Measurements from ENCODE around the gene TPCN2. TPM values are rescaled to one million over a fixed set of nuclear protein-coding genes. Genes with fewer than 3 reads are reported as not detected.

TPCN2 gene
- total RNA-seq, 4 donors from 2014 or later, result 1.4 to 4.1 (median 3.3) TPM

DNA sequence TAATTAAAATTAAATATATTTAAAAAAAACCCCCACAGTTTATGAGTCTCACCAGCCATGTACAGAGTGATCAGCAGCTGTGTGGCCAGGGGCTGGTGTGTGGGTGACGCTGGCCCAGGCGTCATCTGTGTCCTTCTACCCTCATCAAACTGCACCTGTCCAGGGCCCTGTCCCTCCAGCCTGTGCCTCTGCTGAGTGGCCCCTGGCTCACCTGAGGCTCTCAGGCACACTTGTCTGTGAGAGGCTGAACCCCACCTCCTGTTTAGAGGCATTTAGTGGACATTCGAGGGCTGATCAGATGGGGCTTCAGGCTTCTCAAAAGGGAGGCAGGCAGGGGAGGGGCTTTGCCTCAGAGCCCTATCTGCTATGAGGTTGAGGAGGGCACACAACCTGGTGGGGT, 77.1 kb downstream of the TPCN2 start:
- in situ Hi-C loops (cut with MboI; ENCODE audit: low sequenced_read_pairs in 4 of 4), result no loop called here
- peaks cover 0 to 12% (median 0%) of the 10 kb centered on the region in 3 donors for H3K27me3 ChIP-seq
- intact Hi-C loops (cut with DNase I; ENCODE audit: low total_unique reads), result no loop called here
- H3K4me3 ChIP-seq, result no peak overlapping the region
- no peak for DNase-seq
- H3K27ac ChIP-seq, result no peak overlapping the region
- H3K9me3 ChIP-seq, result no peaks in the 10 kb centered on the region
- TF ChIP-seq POLR2A (IDR thresholded peaks at IDR 0.05), result no peak
- TF ChIP-seq, protein P1, sequence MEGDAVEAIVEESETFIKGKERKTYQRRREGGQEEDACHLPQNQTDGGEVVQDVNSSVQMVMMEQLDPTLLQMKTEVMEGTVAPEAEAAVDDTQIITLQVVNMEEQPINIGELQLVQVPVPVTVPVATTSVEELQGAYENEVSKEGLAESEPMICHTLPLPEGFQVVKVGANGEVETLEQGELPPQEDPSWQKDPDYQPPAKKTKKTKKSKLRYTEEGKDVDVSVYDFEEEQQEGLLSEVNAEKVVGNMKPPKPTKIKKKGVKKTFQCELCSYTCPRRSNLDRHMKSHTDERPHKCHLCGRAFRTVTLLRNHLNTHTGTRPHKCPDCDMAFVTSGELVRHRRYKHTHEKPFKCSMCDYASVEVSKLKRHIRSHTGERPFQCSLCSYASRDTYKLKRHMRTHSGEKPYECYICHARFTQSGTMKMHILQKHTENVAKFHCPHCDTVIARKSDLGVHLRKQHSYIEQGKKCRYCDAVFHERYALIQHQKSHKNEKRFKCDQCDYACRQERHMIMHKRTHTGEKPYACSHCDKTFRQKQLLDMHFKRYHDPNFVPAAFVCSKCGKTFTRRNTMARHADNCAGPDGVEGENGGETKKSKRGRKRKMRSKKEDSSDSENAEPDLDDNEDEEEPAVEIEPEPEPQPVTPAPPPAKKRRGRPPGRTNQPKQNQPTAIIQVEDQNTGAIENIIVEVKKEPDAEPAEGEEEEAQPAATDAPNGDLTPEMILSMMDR (IDR thresholded peaks at IDR 0.05 in 4 of 5, conservative IDR thresholded peaks at IDR 0.05 in 1 of 5), result no peak
- ATAC-seq, result no peak
- no peaks in the 10 kb centered on the region for H3K36me3 ChIP-seq
- peaks cover 0 to 7% of the 10 kb centered on the region in 2 donors for H3K4me1 ChIP-seq

DNA sequence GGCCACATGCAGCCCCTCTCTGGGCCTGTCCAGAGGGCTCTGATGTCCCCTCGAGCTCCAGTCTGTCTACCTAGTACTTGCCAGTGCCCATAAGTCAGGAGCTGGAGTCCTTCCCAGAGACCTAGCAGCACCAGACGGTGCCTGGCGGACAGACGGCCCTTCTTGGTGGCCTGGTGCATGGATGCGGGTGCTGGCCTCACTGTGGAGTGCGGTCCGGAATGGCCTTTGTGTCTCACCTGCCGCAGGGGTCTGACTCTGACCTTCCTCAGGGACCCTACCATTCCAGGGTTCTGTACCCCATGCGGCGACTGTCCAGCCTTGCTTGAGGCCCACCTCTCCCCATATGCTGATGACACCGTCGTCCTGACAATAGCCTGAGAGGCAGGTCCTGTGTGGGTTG, 77.6 kb downstream of the TPCN2 start:
- DNase-seq (no peak), ATAC-seq (no peak)
- no peaks in the 10 kb centered on the region for H3K36me3 ChIP-seq
- in situ Hi-C loops (cut with MboI; ENCODE audit: low sequenced_read_pairs in 4 of 4), result no loop called here
- H3K4me1 ChIP-seq, result peaks cover 0 to 7% of the 10 kb centered on the region in 2 donors
- H3K27me3 ChIP-seq, result peaks cover 0 to 12% (median 0%) of the 10 kb centered on the region in 3 donors
- no peak overlapping the region for H3K27ac ChIP-seq
- no peak overlapping the region for H3K4me3 ChIP-seq
- intact Hi-C loops (cut with DNase I; ENCODE audit: low total_unique reads), result no loop called here
- no peaks in the 10 kb centered on the region for H3K9me3 ChIP-seq
- TF ChIP-seq POLR2A (IDR thresholded peaks at IDR 0.05), result no peak
- TF ChIP-seq, protein P1 (IDR thresholded peaks at IDR 0.05 in 4 of 5, conservative IDR thresholded peaks at IDR 0.05 in 1 of 5), result no peak

DNA sequence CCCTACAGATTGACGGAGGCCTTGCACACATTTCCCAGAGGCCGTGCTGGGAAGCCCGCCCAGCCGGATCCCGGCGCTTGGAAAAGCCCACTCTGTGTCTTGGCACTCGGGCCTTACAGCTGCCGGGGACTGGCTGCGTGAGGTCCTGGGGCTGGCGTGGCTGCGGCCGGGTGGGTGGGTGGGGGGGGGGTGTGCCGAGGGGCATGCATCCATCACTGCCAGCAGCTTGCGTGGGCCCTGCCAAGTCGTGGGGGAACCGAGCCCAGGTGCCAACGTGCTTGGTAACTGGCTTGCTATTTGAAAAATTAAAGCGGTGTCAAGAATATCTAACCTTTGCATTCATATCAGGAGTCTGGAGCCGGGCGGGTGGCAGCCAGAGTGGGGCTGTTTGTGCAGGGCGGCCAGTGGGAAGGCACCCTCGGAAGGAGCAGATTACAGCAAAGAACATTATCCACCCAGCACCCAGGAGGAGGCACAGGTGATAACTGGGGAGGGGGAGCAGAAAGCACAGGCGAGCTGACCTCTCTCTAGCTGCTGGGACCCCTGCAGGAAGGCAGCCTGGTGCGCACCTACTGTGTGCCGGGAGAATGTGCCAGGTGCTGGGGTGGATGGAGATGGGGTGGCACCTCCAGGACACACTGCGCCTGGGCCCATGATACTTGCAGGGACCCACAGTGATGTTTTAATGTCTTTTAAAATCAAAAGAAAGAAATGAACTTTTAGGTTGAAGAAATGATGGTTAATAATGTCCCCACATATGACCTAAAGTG, 78.5 kb downstream of the TPCN2 start:
- TF ChIP-seq, protein P1 (IDR thresholded peaks at IDR 0.05 in 4 of 5, conservative IDR thresholded peaks at IDR 0.05 in 1 of 5), result no peak
- TF ChIP-seq POLR2A (IDR thresholded peaks at IDR 0.05), result no peak
- Histone ChIP-seq H3K27ac (no peak overlapping the region), H3K4me3 (no peak overlapping the region), H3K4me1 (peaks cover 0 to 6% of the 10 kb centered on the region in 2 donors), H3K36me3 (no peaks in the 10 kb centered on the region), H3K27me3 (peaks cover 0 to 12% (median 0%) of the 10 kb centered on the region in 3 donors), H3K9me3 (no peaks in the 10 kb centered on the region)
- no peak for ATAC-seq
- no peak for DNase-seq
- in situ Hi-C loops (cut with MboI; ENCODE audit: low sequenced_read_pairs in 4 of 4) (no loop called here), intact Hi-C loops (cut with DNase I; ENCODE audit: low total_unique reads) (no loop called here)

DNA sequence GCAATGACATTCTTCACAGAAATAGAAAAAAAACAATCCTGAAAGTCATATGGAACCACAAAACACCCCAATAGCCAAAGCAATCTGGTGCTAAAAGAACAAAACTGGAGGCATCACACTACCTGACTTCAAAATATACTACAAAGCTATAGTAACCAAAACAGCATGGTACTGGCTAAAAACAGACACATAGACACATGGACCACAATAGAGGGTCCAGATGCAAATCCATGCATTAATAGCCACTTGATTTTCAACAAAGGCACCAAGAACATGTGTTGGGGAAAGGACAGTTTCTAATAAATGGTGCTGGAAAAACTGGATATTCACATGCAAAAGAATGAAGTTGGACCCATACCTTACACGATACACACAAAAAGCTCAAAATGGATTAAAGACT, 79.2 kb downstream of the TPCN2 start:
- no peak for ATAC-seq
- Histone ChIP-seq H3K36me3 (no peaks in the 10 kb centered on the region), H3K27me3 (peaks cover 0 to 12% (median 0%) of the 10 kb centered on the region in 3 donors), H3K27ac (no peak overlapping the region), H3K9me3 (no peaks in the 10 kb centered on the region), H3K4me1 (no peaks in the 10 kb centered on the region), H3K4me3 (no peak overlapping the region)
- DNase-seq, result no peak
- in situ Hi-C loops (cut with MboI; ENCODE audit: low sequenced_read_pairs in 4 of 4), result no loop called here
- no peak for TF ChIP-seq POLR2A (IDR thresholded peaks at IDR 0.05)
- TF ChIP-seq, protein P1 (IDR thresholded peaks at IDR 0.05 in 4 of 5, conservative IDR thresholded peaks at IDR 0.05 in 1 of 5), result no peak
- intact Hi-C loops (cut with DNase I; ENCODE audit: low total_unique reads), result no loop called here

Measured in gastrocnemius medialis (tissue), 4 donors.